Nephron (organoid): ENCODE measurements around the gene GAB3.
"Not testable (repeated sequence)": the region's sequence is repeated elsewhere in the genome, so short reads cannot be mapped to it uniquely, and the experiment has no call there.

ENCODE experiments used
- H3K27ac Mint-ChIP-seq, 3 experiments: 2 replicates each; pipeline ENCODE4 v1.8.0; 2020; ENCODE audit warnings: mixed read lengths in 3 of 3, mild to moderate bottlenecking in 2 of 3, moderate library complexity in 1 of 3
- H3K27me3 Mint-ChIP-seq: 2 replicates; pipeline ENCODE4 v1.8.0; 2021; ENCODE audit warnings: low read depth, mild to moderate bottlenecking, moderate library complexity, mixed read lengths
- H3K36me3 Mint-ChIP-seq: 2 replicates; pipeline ENCODE4 v1.8.0; 2020; ENCODE audit warnings: low read depth, mixed read lengths
- H3K4me1 Mint-ChIP-seq: 2 replicates; pipeline ENCODE4 v1.8.0; 2020; ENCODE audit warnings: mixed read lengths
- H3K4me3 Mint-ChIP-seq, 3 experiments: 2 replicates each; pipeline ENCODE4 v1.8.0; 2020; ENCODE audit warnings: mild to moderate bottlenecking in 3 of 3, mixed read lengths in 3 of 3, moderate library complexity in 2 of 3
- H3K9me3 Mint-ChIP-seq: 2 replicates; pipeline ENCODE4 v1.8.0; 2020; ENCODE audit warnings: mixed read lengths
- CTCF ChIP-seq, 3 experiments: fragments of 200-600 bp; sonication (generic); IDR thresholded peaks; one replicate each; pipeline ENCODE4 v1.5.0; 2021; ENCODE audit warnings: antibody characterized with exemption in 3 of 3; ENCODE audit not compliant: unreplicated experiment in 3 of 3

GAB3 gene

GRCh38 chrX:154698630-154699248 lies 52.1 kb downstream of the GAB3 start:
- no peak for TF ChIP-seq CTCF (IDR thresholded peaks at IDR 0.05; ENCODE audit: unreplicated experiment in 3 of 3)
- H3K27ac Mint-ChIP-seq: no peak overlapping the region
- H3K27me3 Mint-ChIP-seq: no peaks in the 10 kb centered on the region
- H3K9me3 Mint-ChIP-seq: peaks cover 6% of the 10 kb centered on the region
- H3K4me1 Mint-ChIP-seq: peaks cover 13% of the 10 kb centered on the region
- no peaks in the 10 kb centered on the region for H3K36me3 Mint-ChIP-seq
- H3K4me3 Mint-ChIP-seq: no peak overlapping the region

GRCh38 chrX:154696676-154697045 lies 54.2 kb downstream of the GAB3 start:
- no peak overlapping the region for H3K4me3 Mint-ChIP-seq
- TF ChIP-seq CTCF (IDR thresholded peaks at IDR 0.05; ENCODE audit: unreplicated experiment in 3 of 3): no peak
- peaks cover 10% of the 10 kb centered on the region for H3K9me3 Mint-ChIP-seq
- peaks cover 13% of the 10 kb centered on the region for H3K4me1 Mint-ChIP-seq
- peak overlapping the region in 1 of 3 experiments; percentile 68 for H3K27ac Mint-ChIP-seq
- H3K36me3 Mint-ChIP-seq: no peaks in the 10 kb centered on the region
- H3K27me3 Mint-ChIP-seq: no peaks in the 10 kb centered on the region

- no peaks in the 10 kb centered on the region for H3K27me3 Mint-ChIP-seq
- no peaks in the 10 kb centered on the region for H3K36me3 Mint-ChIP-seq
- no peak for TF ChIP-seq CTCF (IDR thresholded peaks at IDR 0.05; ENCODE audit: unreplicated experiment in 3 of 3)
- peaks cover 13% of the 10 kb centered on the region for H3K4me1 Mint-ChIP-seq
- H3K9me3 Mint-ChIP-seq: peaks cover 13% of the 10 kb centered on the region
- peak overlapping the region; percentile 8 to 68 (median 11) for H3K27ac Mint-ChIP-seq
- no peak overlapping the region for H3K4me3 Mint-ChIP-seq
These were observed 54.8 kb downstream of the GAB3 start for GRCh38 chrX:154695911-154696675.

GRCh38 chrX:154693394-154693793 lies 57.5 kb downstream of the GAB3 start:
- Mint-ChIP-seq H3K4me3 (no peak overlapping the region), H3K9me3 (peaks cover 12% of the 10 kb centered on the region), H3K27ac (no peak overlapping the region), H3K27me3 (no peaks in the 10 kb centered on the region), H3K36me3 (no peaks in the 10 kb centered on the region), H3K4me1 (peaks cover 13% of the 10 kb centered on the region)
- no peak for TF ChIP-seq CTCF (IDR thresholded peaks at IDR 0.05; ENCODE audit: unreplicated experiment in 3 of 3)

- H3K36me3 Mint-ChIP-seq, H3K27me3 Mint-ChIP-seq: not testable (repeated sequence)
These were observed 60.4 kb downstream of the GAB3 start for GRCh38 chrX:154690438-154690837.

GRCh38 chrX:154672084-154672483 lies 78.8 kb downstream of the GAB3 start:
- H3K36me3 Mint-ChIP-seq, H3K4me1 Mint-ChIP-seq, H3K4me3 Mint-ChIP-seq, H3K27me3 Mint-ChIP-seq, H3K27ac Mint-ChIP-seq: not testable (repeated sequence)
- peaks cover 43% of the 10 kb centered on the region for H3K9me3 Mint-ChIP-seq

More at GRCh38 chrX:154690438-154690837, 60.4 kb downstream of the GAB3 start:
- H3K9me3 Mint-ChIP-seq: peaks cover 17% of the 10 kb centered on the region
- H3K27ac Mint-ChIP-seq, H3K4me1 Mint-ChIP-seq, H3K4me3 Mint-ChIP-seq: not testable (repeated sequence)

- peaks cover 51% of the 10 kb centered on the region for H3K9me3 Mint-ChIP-seq
- H3K27me3 Mint-ChIP-seq, H3K36me3 Mint-ChIP-seq, H3K27ac Mint-ChIP-seq, H3K4me1 Mint-ChIP-seq, H3K4me3 Mint-ChIP-seq: not testable (repeated sequence)
These were observed 80.0 kb downstream of the GAB3 start for GRCh38 chrX:154670848-154671247.
